MM.1S (cell line): Measurements from ENCODE around the gene SRP14.

Experiments used
- DNase-seq: peaks from one replicate; pipeline ENCODE4 v3.0.0-alpha.2; 2015
- H2AFZ ChIP-seq: fragments of 300-600 bp; sonication (generic); 2 replicates; pipeline ENCODE4 v1.6.0; 2016; ENCODE audit warnings: antibody characterized with exemption, low read length
- H3F3A ChIP-seq: fragments of 300-600 bp; sonication (generic); 2 replicates; pipeline ENCODE4 v1.6.1; 2016; ENCODE audit warnings: mild to moderate bottlenecking, antibody characterized with exemption, low read length, moderate library complexity, mixed read lengths; ENCODE audit not compliant: insufficient read depth
- H3K27ac ChIP-seq: fragments of 300-600 bp; sonication (generic); 2 replicates; pipeline ENCODE4 v1.5.1; 2016; ENCODE audit warnings: mild to moderate bottlenecking, low read length
- H3K27me3 ChIP-seq: fragments of 300-600 bp; sonication (generic); replicated peaks from 2 replicates; pipeline ENCODE4 v1.6.0; 2016; ENCODE audit warnings: low read length; ENCODE audit not compliant: insufficient read depth
- H3K36me3 ChIP-seq: fragments of 300-600 bp; sonication (generic); replicated peaks from 2 replicates; pipeline ENCODE4 v1.6.1; 2016; ENCODE audit warnings: mild to moderate bottlenecking, low read length, mixed read lengths; ENCODE audit not compliant: insufficient read depth
- H3K4me1 ChIP-seq: fragments of 300-600 bp; sonication (generic); 2 replicates; pipeline ENCODE4 v1.6.1; 2016; ENCODE audit warnings: low read length, mixed read lengths
- H3K4me2 ChIP-seq: fragments of 300-600 bp; sonication (generic); 2 replicates; pipeline ENCODE4 v1.6.0; 2016; ENCODE audit warnings: low read depth, low read length
- H3K4me3 ChIP-seq: fragments of 300-600 bp; sonication (generic); 2 replicates; pipeline ENCODE4 v1.5.1; 2016; ENCODE audit warnings: low read length, mixed read lengths
- H3K79me2 ChIP-seq: fragments of 300-600 bp; sonication (generic); 2 replicates; pipeline ENCODE4 v1.6.1; 2016; ENCODE audit warnings: mixed run types, low read length, mixed read lengths
- H3K9ac ChIP-seq: fragments of 300-600 bp; sonication (generic); 2 replicates; pipeline ENCODE4 v1.6.1; 2016; ENCODE audit warnings: low read length, mixed read lengths
- H3K9me2 ChIP-seq: fragments of 300-600 bp; sonication (generic); replicated peaks from 2 replicates; pipeline ENCODE4 v1.6.1; 2016; ENCODE audit warnings: mild to moderate bottlenecking, low read length, mixed read lengths; ENCODE audit not compliant: insufficient read depth
- H3K9me3 ChIP-seq: fragments of 300-600 bp; sonication (generic); replicated peaks from 2 replicates; pipeline ENCODE4 v1.6.1; 2016; ENCODE audit warnings: mild to moderate bottlenecking, low read length, mixed read lengths; ENCODE audit not compliant: insufficient read depth
- H4K20me1 ChIP-seq: fragments of 300-600 bp; sonication (generic); 2 replicates; pipeline ENCODE4 v1.6.1; 2016; ENCODE audit warnings: mild to moderate bottlenecking, low read length, moderate library complexity, mixed read lengths; ENCODE audit not compliant: insufficient read depth
- EZH2 ChIP-seq: fragments of 300-600 bp; sonication (generic); optimal IDR thresholded peaks from 2 replicates; pipeline ENCODE3; 2017; ENCODE audit warnings: low read depth, mild to moderate bottlenecking, antibody characterized with exemption, low read length, mixed read lengths
- EZH2phosphoT487 ChIP-seq: fragments of 300-600 bp; sonication (generic); IDR thresholded peaks from 2 replicates; pipeline ENCODE4 v1.6.1; 2018; ENCODE audit warnings: antibody characterized with exemption, low read length
- TF ChIP-seq, protein P1 (sequence below): fragments of 300-600 bp; sonication (generic); IDR thresholded peaks from 2 replicates; pipeline ENCODE4 v1.5.1; 2016; ENCODE audit warnings: antibody characterized with exemption, low read length, mixed read lengths

The SRP14 gene

DNA sequence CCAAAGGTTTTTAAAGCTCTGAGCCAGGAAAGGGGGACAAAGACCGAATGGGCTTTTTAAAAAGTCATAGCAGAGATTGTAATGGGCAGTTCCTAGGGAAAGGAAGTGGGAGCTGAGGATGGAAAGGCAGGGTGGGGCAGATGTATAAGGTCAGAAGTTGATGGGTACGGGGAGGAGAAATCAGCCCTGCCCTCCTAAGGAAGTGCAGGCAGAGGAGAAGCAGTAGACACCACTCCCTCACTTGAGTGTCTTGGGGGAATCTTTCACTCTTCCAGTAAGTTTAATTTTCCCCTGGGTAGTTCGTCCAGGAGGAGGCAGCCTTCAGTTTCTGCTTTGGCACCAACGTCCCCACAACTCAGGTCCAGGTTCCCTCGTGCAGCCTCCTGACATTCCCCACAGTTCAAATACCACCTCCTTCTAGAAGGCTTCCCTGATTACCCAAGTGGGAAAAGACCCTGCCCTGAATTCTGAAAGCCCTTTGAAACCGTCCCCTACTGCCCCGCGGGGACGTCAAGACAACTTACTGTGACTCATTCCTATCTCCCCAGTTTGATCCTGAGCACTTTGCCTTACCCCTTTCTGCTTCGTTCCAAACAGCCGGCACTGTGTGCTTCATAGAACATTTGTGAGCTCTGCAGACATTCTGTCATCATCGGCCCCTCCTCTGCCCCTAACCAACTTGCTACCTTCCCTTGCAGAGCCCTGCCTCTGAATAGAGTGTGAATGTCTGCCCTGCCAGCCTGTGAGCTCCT, 14.3 kb upstream of the SRP14 start:
- H3K4me2 ChIP-seq: peak overlapping the region; percentile 61; the same call in 1 of the 2 replicates
- H3K9me2 ChIP-seq: no peaks in the 10 kb centered on the region
- no peaks in the 10 kb centered on the region for H3K27me3 ChIP-seq
- H3K9me3 ChIP-seq: no peaks in the 10 kb centered on the region
- TF ChIP-seq, protein P1, sequence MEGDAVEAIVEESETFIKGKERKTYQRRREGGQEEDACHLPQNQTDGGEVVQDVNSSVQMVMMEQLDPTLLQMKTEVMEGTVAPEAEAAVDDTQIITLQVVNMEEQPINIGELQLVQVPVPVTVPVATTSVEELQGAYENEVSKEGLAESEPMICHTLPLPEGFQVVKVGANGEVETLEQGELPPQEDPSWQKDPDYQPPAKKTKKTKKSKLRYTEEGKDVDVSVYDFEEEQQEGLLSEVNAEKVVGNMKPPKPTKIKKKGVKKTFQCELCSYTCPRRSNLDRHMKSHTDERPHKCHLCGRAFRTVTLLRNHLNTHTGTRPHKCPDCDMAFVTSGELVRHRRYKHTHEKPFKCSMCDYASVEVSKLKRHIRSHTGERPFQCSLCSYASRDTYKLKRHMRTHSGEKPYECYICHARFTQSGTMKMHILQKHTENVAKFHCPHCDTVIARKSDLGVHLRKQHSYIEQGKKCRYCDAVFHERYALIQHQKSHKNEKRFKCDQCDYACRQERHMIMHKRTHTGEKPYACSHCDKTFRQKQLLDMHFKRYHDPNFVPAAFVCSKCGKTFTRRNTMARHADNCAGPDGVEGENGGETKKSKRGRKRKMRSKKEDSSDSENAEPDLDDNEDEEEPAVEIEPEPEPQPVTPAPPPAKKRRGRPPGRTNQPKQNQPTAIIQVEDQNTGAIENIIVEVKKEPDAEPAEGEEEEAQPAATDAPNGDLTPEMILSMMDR: no peak
- no peak for TF ChIP-seq EZH2
- TF ChIP-seq EZH2phosphoT487: no peak
- H3K27ac ChIP-seq: peak overlapping the region; percentile 92; the same call in 1 of the 2 replicates
- no peaks in the 10 kb centered on the region for H3K79me2 ChIP-seq
- no peak overlapping the region for H3K9ac ChIP-seq
- peaks cover 26% of the 10 kb centered on the region for H3F3A ChIP-seq
- no peak for DNase-seq
- H3K36me3 ChIP-seq: no peaks in the 10 kb centered on the region
- peaks cover 53% of the 10 kb centered on the region for H3K4me1 ChIP-seq
- H2AFZ ChIP-seq: no peak overlapping the region
- no peaks in the 10 kb centered on the region for H4K20me1 ChIP-seq
- H3K4me3 ChIP-seq: no peak overlapping the region

DNA sequence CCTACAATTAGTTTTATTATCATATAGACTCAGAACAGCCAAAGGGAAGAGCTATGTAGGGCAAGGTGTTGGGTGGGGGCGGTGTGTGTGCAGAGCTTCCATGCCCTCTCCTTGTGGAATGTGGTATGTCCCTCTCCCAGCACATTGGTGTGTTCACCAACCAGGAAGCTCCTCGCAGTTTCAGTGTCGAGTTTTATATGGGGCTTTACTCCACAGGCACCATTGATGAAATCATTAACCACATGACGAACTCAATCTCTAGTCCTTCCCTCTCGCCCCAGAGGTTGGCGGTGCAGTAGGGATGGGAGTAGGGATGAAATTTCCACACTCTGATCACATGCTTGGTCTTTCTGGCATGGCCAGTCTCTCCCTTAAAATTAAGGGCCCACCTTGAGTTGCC, 13.6 kb upstream of the SRP14 start:
- no peaks in the 10 kb centered on the region for H3K79me2 ChIP-seq
- no peak overlapping the region for H3K9ac ChIP-seq
- no peaks in the 10 kb centered on the region for H3K9me3 ChIP-seq
- H3K4me1 ChIP-seq: peaks cover 54% of the 10 kb centered on the region
- H3K27me3 ChIP-seq: no peaks in the 10 kb centered on the region
- no peak overlapping the region for H3K4me3 ChIP-seq
- TF ChIP-seq EZH2phosphoT487 (no peak), EZH2 (no peak)
- TF ChIP-seq, protein P1: no peak
- no peak overlapping the region for H3K27ac ChIP-seq
- H4K20me1 ChIP-seq: no peaks in the 10 kb centered on the region
- H3K36me3 ChIP-seq: no peaks in the 10 kb centered on the region
- H3F3A ChIP-seq: peaks cover 23% of the 10 kb centered on the region
- H3K4me2 ChIP-seq: no peak overlapping the region
- no peak for DNase-seq
- no peaks in the 10 kb centered on the region for H3K9me2 ChIP-seq
- H2AFZ ChIP-seq: no peak overlapping the region

DNA sequence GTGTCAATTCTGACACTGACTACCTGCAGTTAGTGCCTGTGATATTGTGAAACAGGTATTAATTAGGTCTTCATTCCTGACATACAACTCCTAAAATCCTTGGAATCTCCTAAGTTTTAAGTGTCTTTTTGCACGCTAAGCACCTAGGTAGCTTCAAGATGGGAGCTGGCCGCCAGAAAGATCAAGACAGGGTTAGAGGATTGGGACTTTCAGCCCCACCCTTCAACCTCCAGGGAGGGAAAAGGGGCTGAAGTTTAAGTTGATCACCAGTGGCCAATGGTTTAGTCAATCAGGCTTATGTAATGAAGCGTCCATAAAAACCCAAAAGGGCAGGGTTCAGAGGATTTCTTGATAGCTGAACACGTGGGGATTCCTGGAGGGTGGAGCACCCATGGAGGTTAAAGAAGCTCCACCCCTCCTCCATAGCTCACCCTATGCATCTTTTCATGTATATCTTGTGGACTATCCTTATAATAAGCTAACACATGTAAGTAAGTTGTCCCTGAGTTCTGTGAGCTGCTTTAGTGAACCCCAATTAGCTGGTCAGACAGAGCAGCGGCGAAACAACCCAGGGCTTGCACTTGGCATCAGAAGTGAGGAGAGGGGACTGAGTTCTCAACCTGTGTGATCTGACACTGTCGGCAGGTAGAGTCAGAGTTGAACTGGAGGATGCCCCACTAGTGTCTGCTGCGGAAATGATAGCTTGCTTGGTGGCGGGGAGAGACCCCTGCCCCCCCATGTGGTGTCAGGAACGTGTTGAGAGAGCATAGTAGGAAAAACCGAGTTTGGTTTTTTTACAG, 12.8 kb upstream of the SRP14 start:
- peaks cover 58% of the 10 kb centered on the region for H3K4me1 ChIP-seq
- peaks cover 23% of the 10 kb centered on the region for H3F3A ChIP-seq
- H3K4me2 ChIP-seq: no peak overlapping the region
- no peaks in the 10 kb centered on the region for H4K20me1 ChIP-seq
- no peaks in the 10 kb centered on the region for H3K36me3 ChIP-seq
- no peaks in the 10 kb centered on the region for H3K27me3 ChIP-seq
- H3K27ac ChIP-seq: no peak overlapping the region
- TF ChIP-seq EZH2phosphoT487 (no peak), EZH2 (no peak)
- TF ChIP-seq, protein P1: no peak
- no peak for DNase-seq
- H3K9me3 ChIP-seq: no peaks in the 10 kb centered on the region
- no peak overlapping the region for H3K9ac ChIP-seq
- H3K79me2 ChIP-seq: no peaks in the 10 kb centered on the region
- H3K4me3 ChIP-seq: no peak overlapping the region
- H2AFZ ChIP-seq: no peak overlapping the region
- H3K9me2 ChIP-seq: no peaks in the 10 kb centered on the region
